ENCODE measurements around the gene PRTG. TPM values are rescaled to one million over a fixed set of nuclear protein-coding genes. Genes with fewer than 3 reads are reported as not detected.

The PRTG gene
- total and polyA plus RNA-seq, 2 donors (not counting 3 experiments of a cell fraction or from before 2014, with no cell fraction given) = 3.4 to 12.4 TPM

DNA sequence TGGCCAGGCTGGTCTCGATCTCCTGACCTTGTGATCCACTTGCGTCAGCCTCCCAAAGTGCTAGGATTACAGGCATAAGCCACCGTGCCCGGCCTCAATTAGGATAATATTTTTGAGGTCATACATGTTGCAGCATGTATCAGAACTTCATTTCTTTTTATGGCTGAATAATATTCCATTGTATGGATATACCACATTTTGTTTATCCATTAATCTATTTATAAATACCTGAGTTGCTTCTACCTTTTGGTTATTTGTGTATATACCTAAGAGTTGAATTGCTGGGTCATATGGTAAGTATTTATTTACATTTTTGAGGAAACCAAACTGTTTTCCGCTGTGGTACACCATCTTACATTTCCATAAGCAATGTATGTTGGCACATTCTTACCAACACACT, 136.7 kb downstream of the PRTG start:
- Histone ChIP-seq H3K27me3 (ENCODE audit: control insufficient read depth in 2 of 2, insufficient read depth in 2 of 2, low read length in 2 of 2) (no peaks in the 10 kb centered on the region), H4K20me1 (replicated peaks; ENCODE audit: control insufficient read depth, extremely low read depth, insufficient read depth, low read length) (no peaks in the 10 kb centered on the region), H3K9me1 (replicated peaks; ENCODE audit: control insufficient read depth, extremely low read depth, insufficient read depth, low read length) (no peaks in the 10 kb centered on the region), H2AFZ (ENCODE audit: low read depth, low read length) (no peak overlapping the region), H3K79me2 (ENCODE audit: control insufficient read depth, insufficient read depth, low read length) (no peaks in the 10 kb centered on the region), H3K9ac (replicated peaks; ENCODE audit: extremely low read depth, insufficient read depth, low read length) (no peak overlapping the region), H3K27ac (ENCODE audit: insufficient read depth, low read depth, low read length) (no peak overlapping the region), H3K4me2 (ENCODE audit: insufficient read depth, low read length) (no peak overlapping the region), H3K9me3 (replicated peaks; ENCODE audit: control insufficient read depth, insufficient read depth, low read length) (no peaks in the 10 kb centered on the region), H3K4me3 (replicated peaks in 1 of 3; ENCODE audit: insufficient read depth in 1 of 3, low read depth in 1 of 3, low read length in 3 of 3) (no peak overlapping the region), H3K36me3 (ENCODE audit: control insufficient read depth in 2 of 2, extremely low read depth in 1 of 2, insufficient read depth in 2 of 2, low read length in 2 of 2) (no peaks in the 10 kb centered on the region), H3K4me1 (ENCODE audit: control insufficient read depth, extremely low read depth, insufficient read depth, low read length) (no peaks in the 10 kb centered on the region)
- intact Hi-C loops (cut with micrococcal nuclease) (no loop called here), dilution Hi-C loops (cut with MboI; ENCODE audit: extremely low pct_ligation_motif_present, low sequenced_read_pairs) (no loop called here)
- no TSS peak for BruUV-seq (replicated peaks)
- FAIRE-seq (no peak), DNase-seq (ENCODE audit: low read depth, low spot score) (no peak)
- TF ChIP-seq, protein P1, sequence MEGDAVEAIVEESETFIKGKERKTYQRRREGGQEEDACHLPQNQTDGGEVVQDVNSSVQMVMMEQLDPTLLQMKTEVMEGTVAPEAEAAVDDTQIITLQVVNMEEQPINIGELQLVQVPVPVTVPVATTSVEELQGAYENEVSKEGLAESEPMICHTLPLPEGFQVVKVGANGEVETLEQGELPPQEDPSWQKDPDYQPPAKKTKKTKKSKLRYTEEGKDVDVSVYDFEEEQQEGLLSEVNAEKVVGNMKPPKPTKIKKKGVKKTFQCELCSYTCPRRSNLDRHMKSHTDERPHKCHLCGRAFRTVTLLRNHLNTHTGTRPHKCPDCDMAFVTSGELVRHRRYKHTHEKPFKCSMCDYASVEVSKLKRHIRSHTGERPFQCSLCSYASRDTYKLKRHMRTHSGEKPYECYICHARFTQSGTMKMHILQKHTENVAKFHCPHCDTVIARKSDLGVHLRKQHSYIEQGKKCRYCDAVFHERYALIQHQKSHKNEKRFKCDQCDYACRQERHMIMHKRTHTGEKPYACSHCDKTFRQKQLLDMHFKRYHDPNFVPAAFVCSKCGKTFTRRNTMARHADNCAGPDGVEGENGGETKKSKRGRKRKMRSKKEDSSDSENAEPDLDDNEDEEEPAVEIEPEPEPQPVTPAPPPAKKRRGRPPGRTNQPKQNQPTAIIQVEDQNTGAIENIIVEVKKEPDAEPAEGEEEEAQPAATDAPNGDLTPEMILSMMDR (IDR thresholded peaks at IDR 0.05; ENCODE audit: extremely low read depth in 1 of 2, insufficient read depth in 1 of 2, low read depth in 1 of 2, low read length in 2 of 2) = no peak
- TF ChIP-seq POLR2AphosphoS5 (IDR thresholded peaks at IDR 0.05; ENCODE audit: insufficient read depth, low read depth, low read length) = no peak
- no peak for TF ChIP-seq FOS (IDR thresholded peaks at IDR 0.05; ENCODE audit: borderline replicate concordance, insufficient read depth, low read length)
- TF ChIP-seq MYC (IDR thresholded peaks at IDR 0.05; ENCODE audit: low read depth, low read length) = no peak
- TF ChIP-seq, protein P2, sequence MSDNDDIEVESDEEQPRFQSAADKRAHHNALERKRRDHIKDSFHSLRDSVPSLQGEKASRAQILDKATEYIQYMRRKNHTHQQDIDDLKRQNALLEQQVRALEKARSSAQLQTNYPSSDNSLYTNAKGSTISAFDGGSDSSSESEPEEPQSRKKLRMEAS (IDR thresholded peaks at IDR 0.05; ENCODE audit: insufficient read depth, insufficient read length) = no peak
- no peak for TF ChIP-seq POLR2A (IDR thresholded peaks at IDR 0.05; ENCODE audit: low read depth, low read length)
- TF ChIP-seq JUN (IDR thresholded peaks at IDR 0.05; ENCODE audit: borderline replicate concordance, insufficient read depth, insufficient read length, low read depth) = no peak
- no peak for TF ChIP-seq GATA2 (IDR thresholded peaks at IDR 0.05; ENCODE audit: insufficient read depth, insufficient read length, low read depth, low read length)
- no peak for TF ChIP-seq EZH2 (IDR thresholded peaks at IDR 0.05; ENCODE audit: borderline replicate concordance, low read depth, low read length, severe bottlenecking)
- CTCF ChIA-PET = interaction anchor here (1.2 to 1.5 kb wide), 2 partner anchors 36 to 80 kb away, joined by 4 to 6 read pairs; no protein-coding TSS in a partner anchor
- POLR2A ChIA-PET = no interaction called here

Data from endothelial cell of umbilical vein (primary cell).